CD1c-positive myeloid dendritic cell (primary cell): ENCODE results near the gene ATP6V1A.

ENCODE experiments used
- DNase-seq: peaks from one replicate; pipeline ENCODE4 v3.0.0-alpha.2; 2016; ENCODE audit errors: extremely low spot score

ATP6V1A gene

GRCh38 chr3:113746548-113747282 is at the start of gene ATP6V1A:
TSS of gene ATP6V1A (plus strand) at chr3:113747035. CDS start at chr3:113778754, 31,719 bp downstream.
- DNase-seq = peak; percentile 97

- no peak for DNase-seq
These were observed 49.2 kb upstream of the ATP6V1A start for GRCh38 chr3:113697500-113698090.

GRCh38 chr3:113698213-113698742 is 48.6 kb upstream of the ATP6V1A start:
- no peak for DNase-seq

- DNase-seq = no peak
These were observed 47.9 kb upstream of the ATP6V1A start for GRCh38 chr3:113698956-113699355.

DNA sequence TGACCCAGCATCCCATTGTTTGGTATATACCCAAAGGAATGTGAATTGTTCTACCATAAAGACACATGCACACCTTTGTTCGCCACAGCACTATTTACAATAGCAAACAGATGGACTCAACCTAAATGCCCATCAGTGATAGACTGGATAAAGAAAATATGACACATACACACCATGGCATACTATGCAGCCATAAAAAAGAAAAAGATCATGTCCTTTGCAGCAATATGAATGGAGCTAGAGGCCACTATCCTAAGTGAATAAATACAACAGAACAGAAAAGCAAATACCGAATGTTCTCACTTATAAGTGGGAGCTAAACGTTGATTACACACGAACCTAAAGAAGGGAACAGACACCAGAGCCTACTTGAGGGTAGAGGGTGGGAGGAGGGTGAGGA is 39.0 kb upstream of the ATP6V1A start:
- DNase-seq = no peak

DNA sequence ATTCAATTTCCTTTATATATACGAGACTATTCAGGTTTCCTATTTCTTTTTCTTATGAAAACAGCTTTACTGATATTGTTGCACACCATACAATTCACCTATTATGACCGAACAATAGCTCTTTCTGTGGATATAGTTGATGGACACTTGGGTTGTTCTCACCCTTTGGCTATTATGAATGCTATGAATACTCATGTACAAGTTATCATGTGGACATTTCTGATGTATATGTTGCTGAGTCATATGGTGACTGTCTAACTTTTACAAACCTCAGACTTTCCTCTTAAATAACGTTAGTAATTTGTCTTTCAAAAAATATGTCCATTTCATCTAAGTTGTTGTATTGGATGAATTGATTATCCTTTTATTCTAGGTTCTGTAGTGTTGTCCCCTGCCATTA is 34.7 kb upstream of the ATP6V1A start:
- DNase-seq = no peak

- DNase-seq = no peak
These were observed 32.1 kb upstream of the ATP6V1A start for GRCh38 chr3:113714702-113715101.

- no peak for DNase-seq
These were observed 29.5 kb upstream of the ATP6V1A start for GRCh38 chr3:113717308-113717707.

GRCh38 chr3:113717818-113718217 is 29.0 kb upstream of the ATP6V1A start:
- no peak for DNase-seq

DNA sequence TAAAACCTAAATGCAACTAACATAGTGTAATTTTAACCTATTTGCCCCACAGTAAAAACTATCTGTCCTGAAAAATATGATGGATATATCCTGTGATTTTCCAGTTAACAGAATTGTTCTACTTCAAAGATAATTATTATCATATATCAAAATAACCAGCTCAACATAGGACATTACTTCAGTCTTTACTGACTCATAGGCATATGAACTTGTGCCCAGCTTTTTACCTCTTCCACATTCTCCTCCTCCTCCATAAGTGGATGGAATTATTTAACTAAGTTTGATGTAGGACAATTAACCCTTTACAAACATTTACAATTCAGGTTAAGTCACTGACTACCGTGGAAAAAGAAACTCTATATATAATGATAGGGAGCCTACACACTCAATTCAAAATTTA is 27.5 kb upstream of the ATP6V1A start:
- DNase-seq = no peak

GRCh38 chr3:113719758-113720157 is 27.1 kb upstream of the ATP6V1A start:
- DNase-seq = no peak

- no peak for DNase-seq
These were observed 25.2 kb upstream of the ATP6V1A start for GRCh38 chr3:113721636-113722035.

DNA sequence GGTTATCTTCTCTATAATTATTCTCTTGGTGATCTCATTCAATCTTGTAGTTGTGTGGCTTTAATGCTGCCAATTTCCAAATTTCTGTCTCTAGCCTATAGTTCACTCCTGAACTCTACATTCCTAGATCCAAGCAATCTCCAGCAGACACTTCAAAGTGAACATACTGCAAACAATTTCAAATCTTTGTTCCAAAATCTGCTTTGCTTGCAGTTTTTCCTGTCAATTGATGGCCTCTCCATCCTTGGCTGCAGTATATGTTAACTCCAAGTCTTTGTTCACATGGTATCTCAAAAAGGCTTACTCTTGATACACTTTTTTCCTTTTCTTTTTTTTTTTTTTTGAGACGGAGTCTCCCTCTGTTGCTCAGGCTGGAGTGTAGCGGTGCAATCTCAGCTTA is 18.2 kb upstream of the ATP6V1A start:
- DNase-seq = no peak

GRCh38 chr3:113730550-113730949 is 16.3 kb upstream of the ATP6V1A start:
- no peak for DNase-seq

GRCh38 chr3:113731694-113732093 is 15.1 kb upstream of the ATP6V1A start:
- no peak for DNase-seq

DNA sequence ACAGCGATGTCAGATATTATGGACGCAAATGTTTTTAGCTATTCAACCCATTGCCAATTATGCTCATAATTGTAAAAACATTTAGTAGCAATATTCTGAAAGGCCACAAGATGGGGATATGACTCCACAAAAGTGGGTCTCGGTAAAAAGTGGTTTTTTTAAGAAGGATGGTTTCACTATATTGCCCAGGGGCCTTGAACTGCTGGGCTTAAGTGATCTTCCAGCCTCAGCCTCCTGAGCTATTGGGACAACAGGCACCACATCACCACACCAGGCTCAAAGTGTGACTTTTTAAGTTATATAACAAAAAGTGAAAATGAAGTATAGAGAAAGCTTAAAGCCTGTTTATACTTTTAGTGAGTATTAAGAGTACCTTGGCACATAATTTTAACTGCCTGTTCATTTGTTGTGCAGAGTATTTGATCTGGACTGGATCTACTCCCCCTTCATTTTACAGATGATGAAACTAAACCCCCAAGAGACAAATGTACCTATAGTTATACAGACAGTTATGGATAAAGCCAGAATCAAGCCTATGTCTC is 10.2 kb upstream of the ATP6V1A start:
- DNase-seq = peak; percentile 83

DNA sequence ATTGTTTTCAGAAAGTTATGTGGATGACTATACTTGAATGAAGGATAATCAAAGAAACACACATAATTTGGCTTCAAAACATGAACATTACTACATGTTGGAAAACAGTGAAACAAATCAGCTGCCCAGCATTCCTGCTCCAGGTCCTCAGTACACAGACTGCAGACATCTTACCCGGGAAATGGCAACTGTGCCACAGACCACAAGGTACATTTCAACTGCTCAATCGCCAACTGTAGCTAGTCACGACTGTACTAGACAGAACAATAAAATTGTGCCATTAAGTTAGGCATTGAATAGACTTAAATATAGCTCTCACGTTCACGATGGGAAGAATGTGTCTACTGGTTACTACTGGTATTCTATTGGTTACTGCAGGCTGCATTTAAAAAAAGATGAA is 5.7 kb upstream of the ATP6V1A start:
- DNase-seq = no peak

- peak; percentile 31 for DNase-seq
These were observed 5.2 kb upstream of the ATP6V1A start for GRCh38 chr3:113741620-113742019.

DNA sequence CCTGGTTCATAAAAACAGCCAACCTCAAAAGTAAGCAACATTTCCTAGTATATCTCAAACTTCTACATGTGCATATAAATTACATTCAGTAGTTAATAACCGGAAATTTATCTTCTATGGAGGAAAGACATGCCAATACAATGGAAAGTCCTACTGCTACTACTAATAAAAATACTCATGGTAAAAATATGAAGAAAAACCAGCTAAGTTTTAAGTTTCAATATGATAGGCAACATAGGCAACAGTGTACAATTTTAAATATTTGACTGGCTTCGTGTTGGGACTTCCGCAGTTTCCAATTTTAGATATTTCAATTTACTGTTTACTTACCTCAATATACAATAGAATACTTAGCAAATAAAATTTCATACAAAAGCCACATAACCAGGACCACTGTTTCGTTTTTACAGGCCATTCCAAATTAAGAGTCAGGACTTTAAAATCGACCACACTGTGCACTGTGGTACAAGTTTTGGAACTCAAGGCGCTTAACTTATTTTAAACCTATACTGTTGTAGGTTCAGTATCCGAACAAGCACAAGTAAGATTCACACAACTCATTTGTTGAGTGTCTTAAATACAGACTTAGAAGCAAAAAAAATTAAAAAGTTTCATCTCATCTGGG is 3.7 kb upstream of the ATP6V1A start:
- no peak for DNase-seq

DNA sequence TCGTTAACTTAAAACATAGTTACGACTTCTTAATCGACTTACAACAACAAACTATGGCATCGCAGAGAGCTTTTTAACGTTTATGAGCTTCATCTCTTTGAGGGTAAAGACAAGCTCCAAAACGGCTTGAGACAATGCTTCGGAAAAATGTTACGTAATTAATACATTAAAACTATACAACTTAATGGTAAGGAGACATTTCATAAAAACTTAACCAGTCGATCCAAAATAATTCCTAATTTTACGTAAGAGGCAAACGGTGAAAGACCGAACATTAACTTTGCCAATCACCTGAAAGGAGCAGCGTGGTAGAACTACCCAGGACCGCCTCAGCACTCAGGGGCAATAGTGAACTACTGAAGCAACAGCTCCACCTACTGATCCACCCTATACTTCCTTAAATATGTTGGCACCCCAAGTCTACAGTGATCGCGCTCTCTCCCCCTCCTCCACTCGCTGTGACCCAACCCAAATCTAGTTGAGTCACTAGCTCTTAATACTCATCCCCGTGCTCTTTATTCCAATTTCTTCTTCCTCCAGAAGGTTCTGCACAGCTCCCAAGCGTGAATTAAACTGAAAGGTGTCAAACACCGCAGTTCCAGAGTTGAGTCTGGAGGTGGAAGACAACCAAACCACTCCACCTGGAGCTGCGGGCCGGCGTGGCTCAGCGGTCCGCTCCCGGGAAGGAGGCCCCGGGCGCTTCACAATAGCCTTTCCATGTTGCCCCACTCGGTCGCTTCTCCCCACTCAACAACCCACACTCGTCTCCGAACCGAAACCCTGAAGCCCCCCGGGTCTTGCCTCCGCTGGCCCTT is 1.7 kb upstream of the ATP6V1A start:
- peak; percentile 91 for DNase-seq

DNA sequence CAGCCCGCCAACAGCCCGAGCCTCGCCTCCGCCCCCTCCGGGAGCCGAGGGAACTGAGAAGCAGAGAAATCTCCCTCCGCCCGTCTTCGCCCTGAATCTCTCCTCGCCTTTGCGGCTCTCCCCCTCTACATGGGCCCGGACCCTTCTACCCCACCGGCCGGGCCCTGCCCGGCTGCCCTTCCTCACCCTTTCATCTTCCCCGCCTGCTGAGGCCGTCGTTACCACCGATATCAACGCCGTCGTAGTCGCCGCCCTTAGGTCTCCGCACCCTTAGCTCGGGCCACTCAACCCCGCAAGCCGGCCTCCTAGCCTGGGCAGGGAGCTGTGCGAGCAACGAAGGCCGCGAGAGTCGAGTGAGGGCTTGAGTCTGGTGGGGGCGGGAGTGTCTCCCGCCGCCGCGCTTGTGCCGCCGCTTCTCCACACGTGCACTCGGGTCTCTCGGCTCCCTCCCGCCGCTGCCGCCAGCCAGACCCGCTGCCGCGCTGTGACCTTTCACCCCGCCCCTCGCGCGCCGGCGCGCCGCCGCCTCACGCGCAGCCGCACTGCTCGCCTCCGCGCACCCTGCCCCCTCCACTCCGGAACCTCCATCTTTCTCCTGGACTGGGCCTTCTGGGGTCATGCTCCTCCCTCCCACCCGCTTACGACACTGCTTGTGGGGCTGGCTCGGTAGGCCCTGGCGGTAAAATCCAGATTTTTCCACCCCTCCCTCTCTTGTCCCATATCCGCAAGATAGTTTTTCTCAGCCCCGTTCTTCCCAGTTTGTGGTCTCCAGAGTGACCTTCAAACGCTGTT is 883 bp upstream of the ATP6V1A start, which contains the start of gene NAA50:
Gene NAA50 (minus strand): TSS at position 494 of the 792 bp plus-strand sequence. CDS start 300 bp downstream, at position 194.
- DNase-seq = peak; percentile 96
